GM20431 (cell line): ENCODE data around the gene TRIP12.
"Not testable (repeated sequence)": the region's sequence is repeated elsewhere in the genome, so short reads cannot be mapped to it uniquely, and the experiment has no call there.

Source experiments
- in situ Hi-C: fragments of 300-500 bp; cut with MseI, MboI; formaldehyde crosslinking; loops from one replicate; pipeline ENCODE4 v1.15.0; 2020; ENCODE audit warnings: low sequenced_read_pairs; ENCODE audit not compliant: unreplicated experiment

Gene TRIP12

DNA sequence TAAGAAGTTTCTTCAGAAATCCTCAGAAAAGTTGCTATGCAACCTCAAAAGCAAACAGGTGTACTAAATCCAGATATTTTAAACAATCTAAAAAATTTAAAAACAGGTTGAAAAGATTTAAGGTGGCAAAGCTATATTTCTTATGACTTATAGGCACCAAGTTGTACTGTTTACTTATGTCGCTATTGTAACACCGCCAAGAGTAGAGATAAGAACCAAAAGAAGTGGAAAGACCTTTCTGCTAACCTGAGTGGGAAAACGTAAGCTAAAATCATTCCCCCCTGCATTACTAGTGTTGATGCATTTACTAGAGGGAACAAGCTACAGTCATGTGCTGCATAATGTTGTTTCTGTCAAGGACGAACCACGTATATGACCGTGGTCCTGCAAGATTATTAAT, 83.1 kb downstream of the TRIP12 start:
- in situ Hi-C loops = no loop called here

DNA sequence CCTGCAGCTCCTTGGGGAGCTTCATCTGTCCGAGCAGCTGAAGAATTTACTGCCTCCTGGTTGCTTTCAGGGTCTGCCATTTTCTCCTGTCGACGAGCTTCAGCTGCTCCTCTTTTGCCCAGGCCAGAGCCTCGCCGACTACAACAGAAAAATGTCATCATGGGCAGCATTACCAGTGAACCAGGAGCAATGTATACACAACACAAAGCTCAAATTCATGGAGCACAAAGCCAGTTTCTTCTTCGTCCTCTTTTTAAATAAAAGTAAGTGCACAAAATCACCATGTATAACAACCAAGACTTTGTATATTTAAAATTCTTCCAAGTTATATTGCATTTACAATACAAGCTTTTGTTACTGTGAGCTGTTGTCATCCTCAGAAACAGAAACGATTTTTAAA, 85.0 kb downstream of the TRIP12 start:
- in situ Hi-C loops = no loop called here

DNA sequence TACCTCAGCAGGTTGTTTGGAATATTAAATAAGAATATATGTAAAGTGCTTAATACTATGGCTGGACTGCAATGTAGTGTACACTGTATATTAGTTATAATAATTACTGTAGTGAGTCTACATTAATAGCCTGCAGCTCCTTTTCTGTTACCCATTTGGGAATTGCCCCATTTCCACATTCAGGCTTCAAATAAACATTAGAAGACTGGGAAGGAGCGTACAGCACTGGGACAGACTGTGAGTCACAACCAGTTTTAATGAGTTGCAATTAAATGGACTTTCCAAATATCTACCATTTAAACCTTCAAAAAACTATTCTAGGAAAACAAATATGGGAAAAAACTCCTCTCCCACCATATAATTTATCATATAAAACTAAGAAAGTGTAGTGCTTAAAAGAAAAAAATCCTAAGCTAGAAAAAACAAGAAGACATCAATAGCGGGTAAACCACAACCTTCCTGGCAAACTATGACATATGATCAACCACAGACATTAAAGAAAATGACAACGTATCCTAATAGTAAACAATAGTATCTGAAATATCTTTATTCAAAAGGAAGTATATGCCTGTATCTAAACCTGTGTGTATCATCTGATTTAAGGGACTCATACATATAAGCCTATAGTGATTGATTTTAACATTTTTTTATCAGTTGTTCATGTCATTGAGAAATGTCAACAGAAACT, 86.1 kb downstream of the TRIP12 start:
- in situ Hi-C loops = no loop called here

DNA sequence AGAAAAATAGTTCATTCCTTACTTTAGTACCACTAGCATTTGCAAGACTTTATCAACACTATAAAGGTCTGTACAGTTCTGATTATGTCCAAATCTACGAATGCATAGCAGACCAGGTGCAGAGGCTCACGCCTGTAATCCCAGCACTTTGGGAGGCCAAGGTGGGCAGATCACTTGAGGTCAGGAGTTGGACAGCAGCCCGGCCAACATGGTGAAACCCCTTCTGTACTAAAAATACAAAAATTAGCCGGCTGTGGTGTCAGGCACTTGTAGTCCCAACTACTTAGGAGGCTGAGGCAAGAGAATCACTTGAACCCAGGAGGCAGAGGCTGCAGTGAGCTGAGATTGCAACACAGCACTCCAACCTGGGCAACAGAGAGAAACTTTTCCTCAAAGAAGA, 87.4 kb downstream of the TRIP12 start:
- in situ Hi-C loops = not testable (repeated sequence)

DNA sequence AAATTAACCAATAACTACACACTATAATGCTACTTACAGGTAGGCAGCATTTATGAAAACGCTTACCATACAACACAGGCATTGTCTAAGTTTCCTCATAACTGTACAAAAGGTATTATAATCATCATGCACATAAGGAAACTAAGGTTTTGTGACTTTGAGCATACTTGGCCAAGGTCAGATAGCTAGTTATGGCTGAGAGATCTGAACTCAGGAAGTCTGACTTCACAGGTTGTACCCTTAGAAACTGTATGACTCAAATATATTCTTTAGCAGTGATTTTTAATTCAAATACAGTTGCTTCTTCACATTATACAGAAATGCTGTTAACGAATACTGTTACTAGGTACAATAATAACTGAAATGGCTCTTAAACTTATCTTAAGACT, 89.3 kb downstream of the TRIP12 start:
- in situ Hi-C loops = no loop called here

DNA sequence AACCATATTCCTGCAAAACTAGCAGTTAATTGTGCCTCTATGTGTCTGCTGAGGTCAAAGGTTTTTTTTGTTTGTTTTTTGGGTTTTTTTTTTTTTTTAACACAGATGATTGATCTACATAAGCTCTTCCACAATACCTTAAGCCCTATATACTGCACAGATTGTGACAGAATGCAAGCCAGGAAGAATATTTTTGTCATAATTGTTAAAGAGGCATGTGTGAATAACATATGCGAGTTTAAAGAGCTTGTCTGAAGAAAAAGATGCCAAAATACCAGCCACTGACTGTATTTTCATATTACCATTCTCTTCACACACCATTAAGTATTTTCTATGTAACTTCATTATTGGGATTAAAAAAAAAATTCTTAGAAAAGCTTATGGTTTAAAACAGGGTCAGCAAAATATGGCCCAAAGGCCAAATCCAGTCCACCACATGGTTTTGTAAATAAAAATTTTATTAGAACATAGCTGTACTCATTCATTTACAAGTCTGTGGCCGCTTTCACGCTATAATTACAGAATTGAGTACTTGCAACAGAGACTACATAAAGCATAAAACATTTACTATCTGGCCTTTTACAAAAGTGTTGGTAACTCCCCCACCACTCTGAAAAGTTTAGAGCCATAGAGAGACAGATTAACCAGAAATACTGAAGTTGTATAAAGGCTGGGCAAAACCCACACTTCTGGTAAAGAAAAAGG, 89.9 kb downstream of the TRIP12 start:
- in situ Hi-C loops = no loop called here

DNA sequence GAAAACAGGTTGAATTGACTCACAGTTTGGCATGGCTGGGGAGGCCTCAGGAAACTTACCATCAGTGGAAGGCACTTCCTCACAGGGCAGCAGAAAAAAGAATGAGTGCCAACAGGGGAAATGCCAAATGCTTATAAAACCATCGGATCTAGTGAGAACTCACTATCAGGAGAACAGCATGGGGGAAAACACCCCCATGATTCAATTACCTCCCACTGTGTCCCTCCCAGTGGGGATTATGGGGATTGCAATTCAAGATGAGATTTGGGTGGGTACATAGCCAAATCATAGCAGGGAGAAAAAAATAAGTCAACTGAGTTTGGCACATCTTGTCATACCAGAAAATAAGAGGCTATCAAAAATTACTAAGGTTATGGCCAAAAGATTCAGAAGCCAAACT, 96.3 kb downstream of the TRIP12 start:
- in situ Hi-C loops = no loop called here

DNA sequence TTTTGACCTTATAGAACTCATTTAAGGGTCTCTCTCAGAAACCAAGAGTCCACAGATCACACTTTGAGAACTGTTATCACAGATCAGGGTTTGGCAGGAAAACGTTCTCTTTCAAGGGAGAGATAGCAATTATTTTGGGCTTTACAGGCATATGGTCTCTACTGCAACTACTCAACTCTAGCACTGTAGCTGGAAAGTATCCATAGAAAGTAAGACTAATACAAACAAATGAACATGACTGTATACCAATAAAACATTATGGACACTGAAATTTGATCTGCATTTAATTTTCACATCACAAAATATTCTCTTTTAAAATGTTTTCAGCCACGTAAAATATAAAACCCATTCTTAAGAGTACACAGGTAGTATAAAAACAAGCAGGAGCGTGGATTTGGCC, 100.5 kb downstream of the TRIP12 start:
- in situ Hi-C loops = loop anchor here (25.0 kb wide), 1 partner anchor 91 kb away; the partner anchor contains the start of genes FBXO36 and TRIP12

DNA sequence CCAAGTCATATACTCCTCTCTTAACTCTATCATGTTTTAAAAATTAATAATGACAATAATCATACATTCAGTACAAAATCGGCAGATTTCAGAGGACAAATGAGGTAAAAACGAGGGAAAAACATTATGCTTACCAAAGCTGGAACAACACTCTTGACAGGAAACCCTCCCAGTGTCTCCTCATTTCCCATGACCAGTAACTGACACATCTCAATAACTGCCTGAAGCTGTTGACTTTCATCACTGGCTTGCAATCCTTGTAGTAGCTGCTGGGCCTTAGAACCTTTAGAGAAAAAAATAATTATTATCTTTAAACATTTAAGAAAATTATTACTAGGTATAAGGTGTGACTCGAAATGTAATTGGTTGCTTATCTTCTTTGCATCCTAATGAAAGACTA, 103.6 kb downstream of the TRIP12 start:
- in situ Hi-C loops = loop anchor here (25.0 kb wide), 1 partner anchor 94 kb away; the partner anchor contains the start of genes FBXO36 and TRIP12

DNA sequence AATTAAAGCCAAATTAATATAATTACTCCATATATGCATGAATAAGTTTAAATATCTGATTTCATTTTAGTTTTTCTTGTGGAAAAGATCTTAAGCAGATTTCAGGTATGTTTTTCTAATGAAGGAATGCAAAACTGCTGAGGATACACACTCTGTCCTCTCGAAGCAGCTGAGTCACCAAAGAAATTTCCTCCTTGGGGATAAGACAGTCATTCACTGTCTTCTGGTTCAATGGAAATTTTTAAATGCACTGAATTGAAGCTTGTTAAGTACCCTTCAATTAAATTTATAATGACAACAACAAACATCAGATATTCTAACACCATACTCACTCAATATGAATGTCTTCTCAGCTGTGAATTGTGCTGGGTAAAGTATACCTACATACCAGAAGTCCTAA, 106.0 kb downstream of the TRIP12 start:
- in situ Hi-C loops = loop anchor here (25.0 kb wide), 1 partner anchor 96 kb away; the partner anchor contains the start of genes FBXO36 and TRIP12

DNA sequence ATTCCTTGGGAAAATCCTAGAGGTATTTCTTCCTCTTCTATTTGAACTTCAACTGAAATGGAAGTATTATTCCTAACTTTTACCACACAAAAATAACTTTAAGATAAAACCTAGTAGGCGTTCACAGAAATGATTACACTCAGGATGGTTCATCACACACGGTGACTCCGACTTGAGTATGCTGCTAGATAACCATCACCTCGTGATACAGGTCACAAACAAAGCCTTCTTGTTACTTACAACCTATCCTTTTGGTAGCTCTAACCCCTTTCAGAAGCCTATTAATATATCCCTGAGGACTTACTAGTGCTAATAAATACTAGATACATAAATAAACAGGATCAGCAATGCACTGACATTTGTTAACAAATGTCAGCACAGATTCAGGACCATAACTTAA, 106.5 kb downstream of the TRIP12 start:
- in situ Hi-C loops = loop anchor here (25.0 kb wide), 1 partner anchor 97 kb away; the partner anchor contains the start of genes FBXO36 and TRIP12

DNA sequence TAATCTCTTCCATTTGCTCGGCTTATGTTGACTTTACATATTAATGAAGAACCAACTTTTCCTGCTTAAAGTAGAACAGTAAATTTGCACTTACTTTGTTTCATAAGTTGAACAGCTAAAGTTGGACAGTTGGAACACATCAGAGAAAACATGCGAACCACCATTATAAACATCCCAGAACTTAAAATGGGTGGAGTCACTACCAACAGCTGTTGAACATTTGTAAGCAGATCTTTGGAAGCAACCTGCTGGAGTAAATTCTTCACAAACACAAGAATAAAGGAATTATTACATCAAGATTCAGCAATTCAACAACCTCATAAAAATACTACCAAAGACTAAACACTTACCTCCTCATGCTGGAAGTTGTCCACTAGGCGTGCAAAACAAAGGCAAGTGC, 111.0 kb downstream of the TRIP12 start:
- in situ Hi-C loops = loop anchor here (25.0 kb wide), 1 partner anchor 102 kb away; the partner anchor contains the start of genes FBXO36 and TRIP12

DNA sequence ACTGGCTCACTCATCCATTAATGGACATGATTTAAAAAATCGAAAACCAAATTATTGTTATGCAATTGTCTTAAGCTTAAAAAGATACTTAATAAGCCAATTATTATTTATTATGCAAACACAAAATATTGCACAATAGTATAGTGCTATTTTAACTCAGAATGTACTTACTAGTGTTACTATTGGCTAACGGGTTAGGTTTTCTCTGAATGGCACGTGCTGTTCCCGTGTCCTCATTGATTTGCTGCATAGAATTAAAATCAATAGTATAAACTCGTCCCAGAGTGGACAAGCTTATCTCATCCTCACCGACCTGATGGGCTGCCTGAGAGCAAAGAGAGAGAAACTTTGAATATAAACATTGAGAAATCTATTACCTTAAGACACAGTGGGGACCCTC, 116.2 kb downstream of the TRIP12 start:
- in situ Hi-C loops = loop anchor here (25.0 kb wide), 1 partner anchor 107 kb away; the partner anchor contains the start of genes FBXO36 and TRIP12

DNA sequence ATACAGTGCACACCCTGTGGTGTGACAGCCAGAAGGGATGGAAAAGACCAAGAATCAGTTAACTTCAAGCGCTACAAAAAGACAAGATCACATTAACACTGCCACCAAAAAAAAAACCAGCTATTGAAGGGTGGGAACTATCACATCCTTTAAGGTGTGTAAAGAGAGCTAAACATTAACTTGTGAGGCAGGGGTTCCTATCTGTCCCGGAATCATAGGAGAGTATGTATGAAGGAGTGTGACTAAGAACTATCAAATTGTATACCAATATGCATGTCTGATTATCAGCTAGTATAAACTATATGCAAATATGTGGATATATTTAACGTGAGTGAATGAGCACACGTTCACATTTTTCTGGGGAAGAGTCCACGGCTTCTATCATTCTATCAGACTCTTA, 119.0 kb downstream of the TRIP12 start:
- in situ Hi-C loops = loop anchor here (25.0 kb wide), 1 partner anchor 110 kb away; the partner anchor contains the start of genes FBXO36 and TRIP12

DNA sequence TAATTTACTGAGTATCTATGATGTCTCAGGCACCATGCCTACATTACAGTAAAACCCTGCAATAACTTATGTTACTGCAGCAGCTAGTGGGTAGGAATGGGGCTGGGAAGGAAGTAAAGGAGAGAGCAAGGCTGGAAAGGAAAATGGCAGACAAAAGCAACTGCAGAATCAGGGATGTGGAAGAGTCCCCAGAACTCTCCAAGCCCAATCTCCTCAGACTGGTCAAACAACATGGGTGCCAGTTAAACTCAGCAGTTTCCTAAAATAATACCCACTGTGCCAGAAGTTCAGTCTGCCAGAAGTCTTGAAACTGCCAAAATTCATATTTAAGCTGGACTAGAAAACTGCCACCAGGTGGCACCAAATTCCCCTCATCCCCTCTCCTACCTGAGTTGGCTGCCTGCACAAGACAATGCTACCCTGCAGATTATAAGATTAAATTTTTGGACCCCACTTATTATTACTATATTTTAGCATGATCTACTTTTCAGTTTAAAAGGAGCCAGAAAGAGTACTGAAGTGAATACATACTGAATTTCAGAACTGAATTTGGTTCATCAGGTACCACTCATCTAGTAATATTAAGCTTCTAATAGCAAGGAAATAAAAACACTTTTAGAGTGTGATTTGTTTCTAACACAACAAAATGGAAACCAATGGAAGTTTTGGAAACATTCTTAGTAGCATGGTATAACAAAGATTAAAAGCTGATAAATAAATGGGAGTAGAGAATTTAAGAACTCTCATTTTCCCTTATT, 120.6 kb downstream of the TRIP12 start:
- in situ Hi-C loops = loop anchor here (25.0 kb wide), 1 partner anchor 111 kb away; the partner anchor contains the start of genes FBXO36 and TRIP12

DNA sequence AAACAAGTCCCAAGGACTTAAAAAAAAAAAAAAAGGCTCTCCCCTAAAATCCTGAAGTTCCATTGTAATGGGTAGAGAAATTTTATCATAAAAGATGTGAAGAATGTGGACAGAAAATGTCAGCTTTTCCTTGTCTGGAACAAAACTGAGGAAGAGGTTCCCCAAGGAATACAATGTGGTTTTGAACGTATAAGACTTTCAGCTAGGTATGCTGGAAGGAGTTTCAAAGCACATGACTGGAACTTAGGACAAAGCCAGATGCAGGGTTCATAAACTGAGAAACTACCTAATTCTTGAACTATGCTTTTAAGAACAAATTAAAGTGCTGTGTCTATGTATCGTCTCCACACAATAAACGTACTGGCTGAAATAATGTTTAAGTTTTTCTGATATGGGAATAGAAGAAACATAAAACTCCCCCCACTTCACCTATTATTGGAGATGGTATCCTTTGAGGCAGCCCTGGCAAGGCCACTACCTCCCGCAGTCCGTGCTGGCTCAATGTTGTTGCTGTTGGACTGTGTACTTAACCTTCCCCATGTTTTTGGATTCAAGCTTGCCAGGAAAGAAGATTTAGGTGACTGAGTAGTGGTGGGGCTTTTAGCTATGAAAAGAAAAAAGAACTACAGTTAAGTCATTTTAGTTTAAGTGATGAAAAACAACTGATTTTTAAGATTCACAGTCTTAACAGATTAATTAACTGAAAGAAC, 123.2 kb downstream of the TRIP12 start:
- in situ Hi-C loops = no loop called here

DNA sequence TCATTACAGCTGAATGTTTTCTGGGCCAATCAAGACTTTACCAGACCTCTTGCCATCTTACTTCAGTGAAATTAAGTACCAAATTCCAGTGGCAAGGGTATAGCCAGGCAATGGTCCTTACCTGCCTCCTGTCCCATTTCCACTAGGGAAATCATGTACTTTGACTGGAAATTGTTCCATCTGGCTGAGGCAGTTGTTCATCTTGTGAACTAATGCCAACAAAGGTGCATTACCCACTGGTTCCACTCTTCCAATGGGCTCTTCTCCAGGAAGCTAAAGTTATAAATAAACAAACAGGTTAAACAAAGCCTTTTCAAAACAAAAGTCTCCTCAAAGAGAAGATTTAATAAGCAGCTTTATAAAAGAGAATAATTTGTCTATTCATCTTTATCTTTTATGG, 126.8 kb downstream of the TRIP12 start:
- in situ Hi-C loops = no loop called here

DNA sequence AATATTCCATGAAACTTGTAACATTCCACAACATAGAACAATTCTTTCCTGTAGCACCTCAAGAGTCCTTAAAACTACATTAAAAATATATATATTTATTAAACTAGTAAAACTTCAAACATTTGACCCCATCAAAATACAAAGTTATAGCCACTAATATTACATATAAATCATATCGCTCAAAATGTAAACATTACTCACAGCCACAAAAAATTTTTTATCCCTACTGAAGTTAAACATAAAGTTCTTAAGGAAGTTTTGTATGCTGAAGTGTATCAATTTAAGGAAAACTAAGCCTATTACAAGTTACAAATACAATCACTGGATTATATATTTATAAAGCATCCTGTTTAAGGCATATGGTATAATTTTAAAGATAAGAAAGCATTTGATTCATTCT, 127.2 kb downstream of the TRIP12 start:
- in situ Hi-C loops = no loop called here

DNA sequence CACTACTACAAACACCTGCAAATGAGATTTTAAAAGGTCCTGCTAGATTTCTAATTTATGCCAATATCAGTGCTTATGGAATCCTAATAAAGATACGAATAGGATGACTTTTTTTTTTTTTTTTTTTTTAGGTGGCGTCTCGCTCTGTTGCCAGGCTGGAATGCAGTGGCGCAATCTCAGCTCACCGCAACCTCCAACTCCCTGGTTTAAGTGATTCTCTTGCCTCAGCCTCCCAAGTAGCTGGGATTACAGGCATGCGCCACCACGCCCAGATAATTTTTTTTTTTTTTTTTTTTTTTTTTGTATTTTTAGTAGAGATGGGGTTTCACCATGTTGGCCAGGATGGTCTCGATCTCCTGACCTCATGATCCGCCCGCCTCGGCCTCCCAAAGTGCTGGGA, 135.5 kb downstream of the TRIP12 start:
- in situ Hi-C loops = not testable (repeated sequence)

DNA sequence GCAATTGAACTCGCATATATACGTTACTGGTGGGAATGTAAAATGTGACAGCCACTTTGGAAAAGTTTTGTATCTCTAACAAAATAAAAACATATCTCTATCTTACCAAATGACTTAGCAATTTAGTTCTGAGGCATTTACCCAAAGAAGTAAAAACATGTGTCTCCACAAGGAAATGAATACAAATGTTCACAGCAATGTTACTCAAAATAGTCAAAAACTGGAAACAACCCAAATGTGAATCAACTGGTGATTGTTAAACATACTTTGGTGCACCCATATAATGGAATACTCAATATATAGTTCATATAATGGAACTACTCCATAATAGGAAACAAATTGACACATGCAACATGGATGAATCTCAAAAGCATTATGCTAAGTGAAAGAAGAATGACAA, 137.0 kb downstream of the TRIP12 start:
- in situ Hi-C loops = no loop called here
